K562 (cell line): ENCODE results near the gene RGS6. TPM values are rescaled to one million over a fixed set of nuclear protein-coding genes. Genes with fewer than 3 reads are reported as not detected.

Source experiments
- ATAC-seq: fragments of 200-7000 bp; cut with Tn5 transposase; 3 replicates; pipeline ENCODE4 v1.9.1; 2020; ENCODE audit warnings: moderate library complexity
- BruUV-seq: library from RNA; stranded (reverse); fragments of 400-500 nt; replicated peaks from 2 replicates; lab custom pipeline; 2021; lab: Mats Ljungman, UMichigan
- CTCF ChIA-PET: fragments of 300-600 bp; formaldehyde crosslinking; extraction: SDS; loops from one replicate; lab custom pipeline; 2021; ENCODE audit warnings: low intra/inter-chr PET ratio; lab: Yijun Ruan, JAX
- POLR2A ChIA-PET: fragments of 300-600, 350-650 bp; sonication (Branson Sonifier 250); formaldehyde crosslinking; extraction: SDS; loops from one replicate; lab custom pipeline; 2021; ENCODE audit warnings: antibody characterized with exemption, inconsistent platforms; lab: Yijun Ruan, JAX
- DNase-seq, 4 experiments: peaks; one replicate each; pipeline versions ENCODE4 v3.0.0 to v3.0.0-alpha.2; 2011 to 2018; ENCODE audit warnings: low spot score in 3 of 4, mixed read lengths in 3 of 4; ENCODE audit errors: extremely low read depth in 1 of 4
- FAIRE-seq: peaks from 2 replicates; lab custom pipeline; 2011; peaks lifted over from hg19 to GRCh38; lab: Jason Lieb, UNC
- H2AFZ ChIP-seq: 2 replicates; pipeline ENCODE4 v1.6.0; 2011; ENCODE audit warnings: low read depth, low read length, control low read depth, inconsistent platforms
- H3K27ac ChIP-seq: fragments of 200-600 bp; 3 replicates; pipeline ENCODE4 v1.8.0; 2011; ENCODE audit warnings: low read depth, mild to moderate bottlenecking, control low read depth, inconsistent platforms, low read length, moderate library complexity, mixed read lengths; ENCODE audit errors: extremely low read depth
- H3K27me3 ChIP-seq, 2 experiments: fragments of 300-600 bp in 1 of 2; 2 replicates in 1 of 2; 3 replicates in 1 of 2; pipeline versions ENCODE4 v1.6.0 to v1.8.0; 2011; ENCODE audit warnings: inconsistent platforms in 2 of 2, low read length in 2 of 2, mild to moderate bottlenecking in 1 of 2, mixed read lengths in 1 of 2, moderate library complexity in 1 of 2; ENCODE audit not compliant: control insufficient read depth in 2 of 2, insufficient read depth in 2 of 2
- H3K36me3 ChIP-seq: fragments of 300-600 bp; 3 replicates; pipeline ENCODE4 v1.8.0; 2011; ENCODE audit warnings: mild to moderate bottlenecking, low read length, inconsistent platforms; ENCODE audit not compliant: control insufficient read depth, insufficient read depth
- H3K4me1 ChIP-seq, 2 experiments: fragments of 200-600 bp in 1 of 2; replicated peaks in 1 of 2; 2 replicates in 1 of 2; 3 replicates in 1 of 2; pipeline versions ENCODE4 v1.5.1 to v1.8.0; 2011; ENCODE audit warnings: inconsistent platforms in 2 of 2, low read length in 2 of 2, mild to moderate bottlenecking in 1 of 2, mixed read lengths in 1 of 2, moderate library complexity in 1 of 2; ENCODE audit not compliant: control insufficient read depth in 2 of 2, insufficient read depth in 2 of 2
- H3K4me2 ChIP-seq: 2 replicates; pipeline ENCODE4 v1.6.1; 2011; ENCODE audit warnings: low read length, control low read depth, inconsistent platforms, mixed read lengths; ENCODE audit not compliant: insufficient read depth
- H3K4me3 ChIP-seq: fragments of 200-600 bp; sonication (generic), shearing (Covaris generic); 2 replicates; pipeline ENCODE4 v1.5.1; 2016; ENCODE audit warnings: control low read depth, inconsistent platforms
- H3K79me2 ChIP-seq: fragments of 200-600 bp; 3 replicates; pipeline ENCODE4 v1.8.0; 2011; ENCODE audit warnings: low read length, inconsistent platforms; ENCODE audit not compliant: control insufficient read depth, insufficient read depth
- H3K9ac ChIP-seq, 2 experiments: 2 replicates each; pipeline versions ENCODE4 v1.6.0 to v1.6.1; 2011; ENCODE audit warnings: low read depth in 2 of 2, low read length in 2 of 2, control low read depth in 1 of 2, inconsistent platforms in 1 of 2, mild to moderate bottlenecking in 1 of 2, mixed read lengths in 1 of 2; ENCODE audit not compliant: insufficient read depth in 1 of 2
- H3K9me1 ChIP-seq: one replicate; pipeline ENCODE4 v1.6.0; 2011; ENCODE audit warnings: inconsistent platforms, mild to moderate bottlenecking, low read length, moderate library complexity; ENCODE audit not compliant: control insufficient read depth, insufficient read depth
- H3K9me3 ChIP-seq: replicated peaks from 2 replicates; pipeline ENCODE4 v1.5.1; 2011; ENCODE audit warnings: low read depth, low read length, inconsistent platforms; ENCODE audit not compliant: control insufficient read depth, insufficient read depth
- H4K20me1 ChIP-seq: replicated peaks from 2 replicates; pipeline ENCODE4 v1.6.1; 2011; ENCODE audit warnings: low read length, inconsistent platforms, mixed read lengths; ENCODE audit not compliant: control insufficient read depth, insufficient read depth
- BRF1 ChIP-seq: IDR thresholded peaks from 3 replicates; pipeline ENCODE4 v1.6.1; 2011; ENCODE audit warnings: borderline replicate concordance, mild to moderate bottlenecking; ENCODE audit not compliant: insufficient read length; ENCODE audit errors: extremely low read depth
- GABPB2 ChIP-seq: fragments of 250-450 bp; sonication (Bioruptor Pico); conservative IDR thresholded peaks from 2 replicates; pipeline ENCODE4 v1.5.1; 2021; ENCODE audit warnings: mild to moderate bottlenecking
- KAT2B ChIP-seq: IDR thresholded peaks from one replicate; pipeline ENCODE4 v1.6.1; 2012; ENCODE audit warnings: low read depth, mild to moderate bottlenecking, control low read depth, inconsistent platforms, low read length, moderate library complexity
- MAFK ChIP-seq: IDR thresholded peaks from 2 replicates; pipeline ENCODE4 v1.6.1; 2011; ENCODE audit warnings: low read length, improper control_type of control experiment
- PKNOX1 ChIP-seq: fragments of 450-650 bp; IDR thresholded peaks from 2 replicates; pipeline ENCODE4 v1.6.1; 2016
- TAF7 ChIP-seq: fragments of 450-650 bp; IDR thresholded peaks from 2 replicates; pipeline ENCODE4 v1.6.1; 2016; ENCODE audit warnings: missing genetic modification characterization, missing compliant biosample characterization
- ZNF124 ChIP-seq: sonication (generic); formaldehyde crosslinking; IDR thresholded peaks from 2 replicates; pipeline ENCODE4 v1.8.1; 2022; ENCODE audit warnings: missing genetic modification reagents
- ZNF354B ChIP-seq: fragments of 250-450 bp; sonication (Bioruptor Pico); IDR thresholded peaks from 2 replicates; pipeline ENCODE4 v1.4.0; 2020
- ZNF41 ChIP-seq: fragments of 250-450 bp; sonication (Bioruptor Pico); conservative IDR thresholded peaks from 2 replicates; pipeline ENCODE4 v1.4.0; 2020; ENCODE audit warnings: mild to moderate bottlenecking
- ZNF431 ChIP-seq: sonication (generic); formaldehyde crosslinking; IDR thresholded peaks from 2 replicates; pipeline ENCODE4 v1.8.0; 2022; ENCODE audit warnings: mild to moderate bottlenecking, missing genetic modification reagents
- ZNF780A ChIP-seq: fragments of 250-450 bp; sonication (Bioruptor Pico); IDR thresholded peaks from 2 replicates; pipeline ENCODE4 v1.5.0; 2021; ENCODE audit warnings: mild to moderate bottlenecking
- WGBS: fragments of 100-300 bp; shearing (Covaris generic); methylation state at CpG from one replicate; pipeline ENCODE4 v1.1.6; 2016; ENCODE audit warnings: low coverage, mixed read lengths; ENCODE audit not compliant: insufficient coverage; ENCODE audit errors: missing lambda C conversion rate; 5-methylcytosine and 5-hydroxymethylcytosine counted together
- in situ Hi-C: fragments of 300-500 bp; cut with MboI; formaldehyde crosslinking; loops from 4 replicates; pipeline ENCODE4 v1.15.0; 2018; ENCODE audit warnings: inconsistent platforms, mixed read lengths
- intact Hi-C: fragments of 100-400 bp; cut with micrococcal nuclease; formaldehyde crosslinking; loops from 2 replicates; pipeline ENCODE4 v1.14.2; 2022
- polyA plus RNA-seq, 8 experiments: library from polyadenylated mRNA; depleted of rRNA in 4 of 8; stranded (reverse) in 5 of 8; unstranded in 3 of 8; fragments of >200 nt; fragmentation: Nextera tagmentation in 2 of 8; fragmentation: Illumina TruSeq in 1 of 8; extraction: Ambion mirVana in 2 of 8; extraction: Trizol in 1 of 8; gene quantifications; 2 replicates each; pipeline versions ENCODE4 v1.2.1 to v1.2.3, GENCODE V29; 2011 to 2014; ENCODE audit warnings: inconsistent platforms in 1 of 8, missing spikeins in 1 of 8
- total RNA-seq, 7 experiments: library from RNA; depleted of rRNA in 6 of 7; stranded (reverse); fragments of >200 nt in 6 of 7; fragmentation: Illumina TruSeq in 2 of 7; extraction: Trizol in 2 of 7; gene quantifications; 2 replicates each; pipeline versions ENCODE4 v1.2.1 to v1.2.3, GENCODE V29; 2011 to 2021; ENCODE audit warnings: low replicate concordance in 1 of 7
- TF ChIP-seq, protein P1 (sequence below): sonication (generic); formaldehyde crosslinking; IDR thresholded peaks from 2 replicates; pipeline ENCODE4 v1.5.0; 2020; ENCODE audit warnings: missing genetic modification reagents
- TF ChIP-seq, protein P2 (sequence below): fragments of 250-450 bp; sonication (Bioruptor Pico); IDR thresholded peaks from 2 replicates; pipeline ENCODE4 v1.4.0; 2020; ENCODE audit warnings: mild to moderate bottlenecking

Gene RGS6
- total and polyA plus RNA-seq, 9 of the 15 experiments (the other 6 are each of a cell fraction or from before 2014, with no cell fraction given): not detected

- TF ChIP-seq, protein P1, sequence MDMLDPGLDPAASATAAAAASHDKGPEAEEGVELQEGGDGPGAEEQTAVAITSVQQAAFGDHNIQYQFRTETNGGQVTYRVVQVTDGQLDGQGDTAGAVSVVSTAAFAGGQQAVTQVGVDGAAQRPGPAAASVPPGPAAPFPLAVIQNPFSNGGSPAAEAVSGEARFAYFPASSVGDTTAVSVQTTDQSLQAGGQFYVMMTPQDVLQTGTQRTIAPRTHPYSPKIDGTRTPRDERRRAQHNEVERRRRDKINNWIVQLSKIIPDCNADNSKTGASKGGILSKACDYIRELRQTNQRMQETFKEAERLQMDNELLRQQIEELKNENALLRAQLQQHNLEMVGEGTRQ: no peak
- TF ChIP-seq GABPB2: no peak
- peak; percentile 61 for TF ChIP-seq PKNOX1
Measured at GRCh38 chr14:72478471-72478893, 546.3 kb downstream of the RGS6 start (continued).

GRCh38 chr14:72479461-72479931 is 547.3 kb downstream of the RGS6 start:
- in situ Hi-C loops: no loop called here
- ChIA-PET CTCF (no interaction called here), POLR2A (interaction anchor here (0.7 kb wide), 1 partner anchor 34 kb away, joined by 3 read pairs; no protein-coding TSS in a partner anchor)
- ATAC-seq (peak; percentile 84), FAIRE-seq (no peak), DNase-seq (peak in 2 of 4 experiments; percentile 20 to 31)
- Histone ChIP-seq H3K4me2 (0 out of 2 replicates have a peak overlapping the region, but pooled peaks have one; percentile 37), H3K4me3 (no peak overlapping the region), H3K27ac (no peak overlapping the region), H3K79me2 (no peaks in the 10 kb centered on the region), H3K9me1 (no peaks in the 10 kb centered on the region), H2AFZ (peak overlapping the region; percentile 15; the same call in 1 of the 2 replicates), H3K36me3 (no peaks in the 10 kb centered on the region), H3K9me3 (no peaks in the 10 kb centered on the region), H4K20me1 (no peaks in the 10 kb centered on the region), H3K4me1 (peaks cover 5 to 19% of the 10 kb centered on the region in 2 experiments; a peak in 3 of 5 replicates), H3K27me3 (peaks cover 0 to 5% of the 10 kb centered on the region in 2 experiments; a peak in 1 of 5 replicates), H3K9ac (no peak overlapping the region)
- intact Hi-C loops: no loop called here
- 0% methylated on average over 2 of the region's 3 CpGs for WGBS
- BruUV-seq: no TSS peak
- TF ChIP-seq KAT2B (no peak), ZNF41 (CRISPR knock-in tag) (no peak), PKNOX1 (peak; percentile 91), BRF1 (no peak), ZNF431 (CRISPR knock-in tag) (no peak), ZNF124 (CRISPR knock-in tag) (no peak), ZNF780A (CRISPR knock-in tag) (no peak), TAF7 (no peak), ZNF354B (CRISPR knock-in tag) (no peak), MAFK (no peak)
- TF ChIP-seq, protein P2, sequence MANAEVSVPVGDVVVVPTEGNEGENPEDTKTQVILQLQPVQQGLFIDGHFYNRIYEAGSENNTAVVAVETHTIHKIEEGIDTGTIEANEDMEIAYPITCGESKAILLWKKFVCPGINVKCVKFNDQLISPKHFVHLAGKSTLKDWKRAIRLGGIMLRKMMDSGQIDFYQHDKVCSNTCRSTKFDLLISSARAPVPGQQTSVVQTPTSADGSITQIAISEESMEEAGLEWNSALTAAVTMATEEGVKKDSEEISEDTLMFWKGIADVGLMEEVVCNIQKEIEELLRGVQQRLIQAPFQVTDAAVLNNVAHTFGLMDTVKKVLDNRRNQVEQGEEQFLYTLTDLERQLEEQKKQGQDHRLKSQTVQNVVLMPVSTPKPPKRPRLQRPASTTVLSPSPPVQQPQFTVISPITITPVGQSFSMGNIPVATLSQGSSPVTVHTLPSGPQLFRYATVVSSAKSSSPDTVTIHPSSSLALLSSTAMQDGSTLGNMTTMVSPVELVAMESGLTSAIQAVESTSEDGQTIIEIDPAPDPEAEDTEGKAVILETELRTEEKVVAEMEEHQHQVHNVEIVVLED (CRISPR knock-in tag): no peak
